GM23338 (cell line): ENCODE measurements around the gene RELCH. TPM values are rescaled to one million over a fixed set of nuclear protein-coding genes. Genes with fewer than 3 reads are reported as not detected.

Experiments
- ATAC-seq: fragments of 200-7000 bp; cut with Tn5 transposase; 3 replicates; pipeline ENCODE4 v1.9.1; 2020
- DNase-seq: peaks from one replicate; pipeline ENCODE4 v3.0.0-alpha.2; 2015; ENCODE audit warnings: low spot score
- H2AFZ ChIP-seq: fragments of 200-600 bp; sonication (generic); 2 replicates; pipeline ENCODE4 v1.8.0; 2016; ENCODE audit warnings: antibody characterized with exemption, mild to moderate bottlenecking, moderate library complexity
- H3F3A ChIP-seq: fragments of 200-600 bp; sonication (generic); replicated peaks from 2 replicates; pipeline ENCODE4 v1.8.0; 2017; ENCODE audit warnings: antibody characterized with exemption, mixed run types, low read depth
- H3K27ac ChIP-seq: fragments of 200-600 bp; sonication (generic); 2 replicates; pipeline ENCODE4 v1.6.1; 2016; ENCODE audit warnings: low read depth
- H3K27me3 ChIP-seq: fragments of 200-600 bp; sonication (generic); 2 replicates; pipeline ENCODE4 v1.8.0; 2016; ENCODE audit warnings: mild to moderate bottlenecking, mixed run types, moderate library complexity; ENCODE audit not compliant: insufficient read depth
- H3K36me3 ChIP-seq: fragments of 200-600 bp; sonication (generic); 2 replicates; pipeline ENCODE4 v1.8.0; 2016; ENCODE audit warnings: mild to moderate bottlenecking; ENCODE audit not compliant: insufficient read depth
- H3K4me1 ChIP-seq: fragments of 200-600 bp; sonication (generic); 2 replicates; pipeline ENCODE4 v1.8.0; 2016; ENCODE audit warnings: mild to moderate bottlenecking, moderate library complexity; ENCODE audit not compliant: insufficient read depth
- H3K4me2 ChIP-seq: fragments of 200-600 bp; sonication (generic); 2 replicates; pipeline ENCODE4 v1.7.1; 2017; ENCODE audit warnings: mixed run types
- H3K4me3 ChIP-seq: fragments of 200-600 bp; sonication (generic); 2 replicates; pipeline ENCODE4 v1.6.1; 2016; ENCODE audit warnings: mixed run types
- H3K79me2 ChIP-seq: fragments of 200-600 bp; sonication (generic); replicated peaks from 2 replicates; pipeline ENCODE4 v1.8.0; 2017; ENCODE audit warnings: mild to moderate bottlenecking; ENCODE audit not compliant: insufficient read depth
- H3K9me2 ChIP-seq: fragments of 200-600 bp; sonication (generic); 2 replicates; pipeline ENCODE4 v1.8.0; 2017; ENCODE audit not compliant: insufficient read depth
- H4K20me1 ChIP-seq: fragments of 200-600 bp; sonication (generic); replicated peaks from 2 replicates; pipeline ENCODE4 v1.8.0; 2017; ENCODE audit warnings: mild to moderate bottlenecking; ENCODE audit not compliant: insufficient read depth
- H3K27ac Mint-ChIP-seq: 2 replicates; pipeline ENCODE4 v1.8.0; 2020; ENCODE audit warnings: inconsistent platforms, mild to moderate bottlenecking, moderate library complexity, mixed read lengths
- H3K27me3 Mint-ChIP-seq: 3 replicates; pipeline ENCODE4 v1.8.0; 2022; ENCODE audit warnings: low read depth, mild to moderate bottlenecking, moderate library complexity, mixed read lengths, inconsistent platforms; ENCODE audit not compliant: insufficient read depth, poor library complexity
- H3K36me3 Mint-ChIP-seq: 3 replicates; pipeline ENCODE4 v1.8.0; 2021; ENCODE audit warnings: low read depth, mild to moderate bottlenecking, inconsistent platforms, moderate library complexity, mixed read lengths
- H3K4me1 Mint-ChIP-seq: 3 replicates; pipeline ENCODE4 v1.8.0; 2020; ENCODE audit warnings: mild to moderate bottlenecking, inconsistent platforms, mixed read lengths
- H3K4me3 Mint-ChIP-seq: 3 replicates; pipeline ENCODE4 v1.8.0; 2021; ENCODE audit warnings: moderate library complexity, mild to moderate bottlenecking, inconsistent platforms, mixed read lengths
- H3K9me3 Mint-ChIP-seq: 3 replicates; pipeline ENCODE4 v1.8.0; 2020; ENCODE audit warnings: moderate library complexity, mild to moderate bottlenecking, inconsistent platforms, mixed read lengths
- CTCF ChIP-seq, 2 experiments: fragments of 200-600 bp in 1 of 2; sonication (generic) in 1 of 2; conservative IDR thresholded peaks; 2 replicates each; pipeline versions ENCODE4 v1.5.1 to v1.6.1; 2016 to 2017; ENCODE audit warnings: antibody characterized with exemption in 2 of 2, low read depth in 2 of 2, mild to moderate bottlenecking in 2 of 2, moderate library complexity in 1 of 2
- EZH2 ChIP-seq: fragments of 200-600 bp; sonication (generic); IDR thresholded peaks from one replicate; pipeline ENCODE4 v1.8.0; 2017; ENCODE audit warnings: antibody characterized with exemption, mild to moderate bottlenecking, low read depth; ENCODE audit not compliant: unreplicated experiment
- EZH2phosphoT487 ChIP-seq: fragments of 200-600 bp; sonication (generic); IDR thresholded peaks from one replicate; pipeline ENCODE4 v1.8.1; 2018; ENCODE audit warnings: antibody characterized with exemption; ENCODE audit not compliant: unreplicated experiment
- JUNB ChIP-seq: IDR thresholded peaks from one replicate; pipeline ENCODE4 v1.6.1; 2016; ENCODE audit warnings: antibody characterized with exemption; ENCODE audit not compliant: unreplicated experiment
- NANOG ChIP-seq: IDR thresholded peaks from 2 replicates; pipeline ENCODE4 v1.6.1; 2016; ENCODE audit warnings: antibody characterized with exemption, borderline replicate concordance
- POLR2AphosphoS5 ChIP-seq: IDR thresholded peaks from 2 replicates; pipeline ENCODE4 v1.6.1; 2016; ENCODE audit warnings: antibody characterized with exemption, low read depth
- ZNF331 ChIP-seq: fragments of 250-450 bp; sonication (Bioruptor Pico); IDR thresholded peaks from 2 replicates; pipeline ENCODE4 v1.5.0; 2020; ENCODE audit warnings: low read depth, mild to moderate bottlenecking, moderate library complexity
- ZNF462 ChIP-seq: fragments of 250-450 bp; sonication (Bioruptor Pico); IDR thresholded peaks from 2 replicates; pipeline ENCODE4 v1.5.0; 2020; ENCODE audit warnings: mild to moderate bottlenecking, moderate library complexity
- polyA plus RNA-seq: library from polyadenylated mRNA; unstranded; fragments of >200 nt; fragmentation: Nextera tagmentation; extraction: Ambion mirVana; gene quantifications from 2 replicates; pipeline ENCODE4 v1.2.1, GENCODE V29; 2016
- total RNA-seq: library from RNA; depleted of rRNA; stranded (reverse); fragments of >200 nt; shearing (Covaris generic); gene quantifications from 2 replicates; pipeline ENCODE4 v1.2.3, GENCODE V29; 2014
- TF ChIP-seq, protein P1 (sequence below): IDR thresholded peaks from one replicate; pipeline ENCODE4 v1.6.1; 2018; ENCODE audit warnings: antibody characterized with exemption; ENCODE audit not compliant: unreplicated experiment
- TF ChIP-seq, protein P2 (sequence below): IDR thresholded peaks from 2 replicates; pipeline ENCODE4 v1.6.1; 2016; ENCODE audit warnings: antibody characterized with exemption

Gene RELCH
- total and polyA plus RNA-seq, 2 experiments from 2014 or later = 8.8 to 56.4 TPM

DNA sequence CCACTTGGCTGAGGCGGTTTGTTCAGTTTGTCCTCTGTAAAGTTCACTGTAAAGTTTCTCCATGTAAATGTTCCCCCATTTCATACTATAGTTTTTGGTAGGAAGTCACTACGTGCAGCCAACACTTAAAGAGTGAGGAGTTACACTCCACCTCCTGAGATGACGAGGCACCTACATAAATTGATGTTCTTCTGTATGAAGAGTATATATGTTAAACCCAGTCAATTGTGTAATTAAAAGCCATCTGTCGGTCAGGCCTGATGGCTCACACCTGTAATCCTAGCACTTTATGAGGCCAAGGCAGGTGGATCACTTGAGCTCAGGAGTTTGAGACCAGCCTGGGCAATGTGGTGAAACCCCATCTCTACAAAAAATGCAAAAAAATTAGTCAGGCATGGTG lies 7.8 kb upstream of the RELCH start:
- H3K27me3 Mint-ChIP-seq = no peaks in the 10 kb centered on the region
- Histone ChIP-seq H3K4me2 (no peak overlapping the region), H3K36me3 (no peaks in the 10 kb centered on the region), H3K4me1 (no peaks in the 10 kb centered on the region), H2AFZ (no peak overlapping the region), H4K20me1 (peaks cover 5% of the 10 kb centered on the region; the same call in 1 of the 2 replicates), H3K4me3 (no peak overlapping the region), H3K79me2 (peaks cover 19% of the 10 kb centered on the region), H3K27me3 (no peaks in the 10 kb centered on the region), H3K9me2 (no peaks in the 10 kb centered on the region), H3K27ac (no peak overlapping the region), H3F3A (no peaks in the 10 kb centered on the region)
- H3K4me1 Mint-ChIP-seq = no peaks in the 10 kb centered on the region
- H3K27ac Mint-ChIP-seq = no peak overlapping the region
- TF ChIP-seq ZNF462 (CRISPR knock-in tag) (no peak), POLR2AphosphoS5 (no peak), CTCF (conservative IDR thresholded peaks at IDR 0.05; ENCODE audit: low read depth in 2 of 2) (no peak), EZH2 (no peak), JUNB (no peak), EZH2phosphoT487 (no peak), ZNF331 (CRISPR knock-in tag) (no peak), NANOG (no peak)
- TF ChIP-seq, protein P1, sequence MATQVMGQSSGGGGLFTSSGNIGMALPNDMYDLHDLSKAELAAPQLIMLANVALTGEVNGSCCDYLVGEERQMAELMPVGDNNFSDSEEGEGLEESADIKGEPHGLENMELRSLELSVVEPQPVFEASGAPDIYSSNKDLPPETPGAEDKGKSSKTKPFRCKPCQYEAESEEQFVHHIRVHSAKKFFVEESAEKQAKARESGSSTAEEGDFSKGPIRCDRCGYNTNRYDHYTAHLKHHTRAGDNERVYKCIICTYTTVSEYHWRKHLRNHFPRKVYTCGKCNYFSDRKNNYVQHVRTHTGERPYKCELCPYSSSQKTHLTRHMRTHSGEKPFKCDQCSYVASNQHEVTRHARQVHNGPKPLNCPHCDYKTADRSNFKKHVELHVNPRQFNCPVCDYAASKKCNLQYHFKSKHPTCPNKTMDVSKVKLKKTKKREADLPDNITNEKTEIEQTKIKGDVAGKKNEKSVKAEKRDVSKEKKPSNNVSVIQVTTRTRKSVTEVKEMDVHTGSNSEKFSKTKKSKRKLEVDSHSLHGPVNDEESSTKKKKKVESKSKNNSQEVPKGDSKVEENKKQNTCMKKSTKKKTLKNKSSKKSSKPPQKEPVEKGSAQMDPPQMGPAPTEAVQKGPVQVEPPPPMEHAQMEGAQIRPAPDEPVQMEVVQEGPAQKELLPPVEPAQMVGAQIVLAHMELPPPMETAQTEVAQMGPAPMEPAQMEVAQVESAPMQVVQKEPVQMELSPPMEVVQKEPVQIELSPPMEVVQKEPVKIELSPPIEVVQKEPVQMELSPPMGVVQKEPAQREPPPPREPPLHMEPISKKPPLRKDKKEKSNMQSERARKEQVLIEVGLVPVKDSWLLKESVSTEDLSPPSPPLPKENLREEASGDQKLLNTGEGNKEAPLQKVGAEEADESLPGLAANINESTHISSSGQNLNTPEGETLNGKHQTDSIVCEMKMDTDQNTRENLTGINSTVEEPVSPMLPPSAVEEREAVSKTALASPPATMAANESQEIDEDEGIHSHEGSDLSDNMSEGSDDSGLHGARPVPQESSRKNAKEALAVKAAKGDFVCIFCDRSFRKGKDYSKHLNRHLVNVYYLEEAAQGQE = no peak
- TF ChIP-seq, protein P2, sequence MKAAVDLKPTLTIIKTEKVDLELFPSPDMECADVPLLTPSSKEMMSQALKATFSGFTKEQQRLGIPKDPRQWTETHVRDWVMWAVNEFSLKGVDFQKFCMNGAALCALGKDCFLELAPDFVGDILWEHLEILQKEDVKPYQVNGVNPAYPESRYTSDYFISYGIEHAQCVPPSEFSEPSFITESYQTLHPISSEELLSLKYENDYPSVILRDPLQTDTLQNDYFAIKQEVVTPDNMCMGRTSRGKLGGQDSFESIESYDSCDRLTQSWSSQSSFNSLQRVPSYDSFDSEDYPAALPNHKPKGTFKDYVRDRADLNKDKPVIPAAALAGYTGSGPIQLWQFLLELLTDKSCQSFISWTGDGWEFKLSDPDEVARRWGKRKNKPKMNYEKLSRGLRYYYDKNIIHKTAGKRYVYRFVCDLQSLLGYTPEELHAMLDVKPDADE = no peak
- no peak for ATAC-seq
- no peaks in the 10 kb centered on the region for H3K9me3 Mint-ChIP-seq
- no peaks in the 10 kb centered on the region for H3K36me3 Mint-ChIP-seq
- H3K4me3 Mint-ChIP-seq = no peak overlapping the region
- DNase-seq = no peak
